Testis (tissue), 2 donors: ENCODE measurements around the gene NTSR2.

ENCODE experiments used
- CTCF ChIP-seq, 3 experiments: fragments of 450-650 bp in 2 of 3; fragments of 200-600 bp in 1 of 3; sonication (generic) in 1 of 3; IDR thresholded peaks; one replicate each; pipeline ENCODE4 v1.5.1; 2016 to 2019; ENCODE audit warnings: antibody characterized with exemption in 3 of 3, mild to moderate bottlenecking in 2 of 3, moderate library complexity in 1 of 3
- POLR2A ChIP-seq: fragments of 450-650 bp; IDR thresholded peaks from one replicate; pipeline ENCODE4 v1.6.1; 2017; ENCODE audit warnings: antibody characterized with exemption, mild to moderate bottlenecking, moderate library complexity

GRCh38 chr2:11702946-11703345 is 33.0 kb upstream of the NTSR2 start:
- TF ChIP-seq CTCF (IDR thresholded peaks at IDR 0.05), result no peak
- TF ChIP-seq POLR2A, result no peak
